PFSK-1 (cell line): ENCODE data around the gene TXLNG.

Experiments used
- POLR2AphosphoS5 ChIP-seq: IDR thresholded peaks from 2 replicates; pipeline ENCODE4 v1.6.1; 2012; ENCODE audit warnings: low read depth, mild to moderate bottlenecking, control low read depth, low read length, moderate library complexity
- SIN3A ChIP-seq: IDR thresholded peaks from 2 replicates; pipeline ENCODE4 v1.6.1; 2012; ENCODE audit warnings: mild to moderate bottlenecking, low read length, moderate library complexity, borderline replicate concordance; ENCODE audit not compliant: insufficient read depth
- TAF1 ChIP-seq: IDR thresholded peaks from 2 replicates; pipeline ENCODE4 v1.6.1; 2012; ENCODE audit warnings: low read length, control low read depth, borderline replicate concordance; ENCODE audit not compliant: insufficient read depth
- TF ChIP-seq, protein P1 (sequence below), 2 experiments: IDR thresholded peaks; 2 replicates each; pipeline versions ENCODE4 v1.6.1 to v1.8.0; 2011 to 2012; ENCODE audit warnings: low read depth in 2 of 2, low read length in 2 of 2, control low read depth in 1 of 2, inconsistent platforms in 1 of 2, mild to moderate bottlenecking in 1 of 2, moderate library complexity in 1 of 2; ENCODE audit not compliant: insufficient read depth in 1 of 2

DNA sequence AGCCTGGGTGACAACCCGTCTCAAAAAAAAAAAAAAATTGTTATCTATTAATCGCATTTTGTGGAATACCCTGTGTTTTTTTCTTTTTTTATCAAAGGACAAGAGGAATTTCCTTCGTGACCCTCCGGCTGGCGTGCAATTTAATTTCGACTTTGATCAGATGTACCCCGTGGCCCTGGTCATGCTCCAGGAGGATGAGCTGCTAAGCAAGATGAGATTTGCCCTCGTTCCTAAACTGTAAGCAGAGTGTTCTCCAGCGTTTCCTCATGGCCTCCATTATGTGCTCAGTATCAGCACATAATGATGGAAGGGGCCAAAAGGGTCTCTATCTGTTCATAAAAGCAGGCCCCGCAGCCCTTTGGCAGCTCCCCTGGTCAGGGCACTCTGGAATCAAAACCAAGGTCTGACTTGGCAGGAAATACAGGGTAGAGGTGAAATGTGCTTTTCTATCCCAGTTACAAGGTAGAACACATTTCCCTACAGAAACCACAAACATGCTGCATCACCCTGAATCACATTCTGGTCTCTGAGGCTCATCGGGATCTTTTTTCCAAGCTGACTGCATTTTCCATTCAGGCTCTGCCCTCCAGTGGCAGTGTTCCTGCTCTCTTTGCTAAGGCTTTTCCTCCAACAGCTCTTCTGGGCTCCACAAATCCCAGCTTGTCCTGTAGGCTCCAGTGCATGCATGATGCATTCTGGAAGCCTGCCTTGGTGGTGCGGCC, 42.5 kb upstream of the TXLNG start:
- TF ChIP-seq TAF1: no peak
- TF ChIP-seq, protein P1, sequence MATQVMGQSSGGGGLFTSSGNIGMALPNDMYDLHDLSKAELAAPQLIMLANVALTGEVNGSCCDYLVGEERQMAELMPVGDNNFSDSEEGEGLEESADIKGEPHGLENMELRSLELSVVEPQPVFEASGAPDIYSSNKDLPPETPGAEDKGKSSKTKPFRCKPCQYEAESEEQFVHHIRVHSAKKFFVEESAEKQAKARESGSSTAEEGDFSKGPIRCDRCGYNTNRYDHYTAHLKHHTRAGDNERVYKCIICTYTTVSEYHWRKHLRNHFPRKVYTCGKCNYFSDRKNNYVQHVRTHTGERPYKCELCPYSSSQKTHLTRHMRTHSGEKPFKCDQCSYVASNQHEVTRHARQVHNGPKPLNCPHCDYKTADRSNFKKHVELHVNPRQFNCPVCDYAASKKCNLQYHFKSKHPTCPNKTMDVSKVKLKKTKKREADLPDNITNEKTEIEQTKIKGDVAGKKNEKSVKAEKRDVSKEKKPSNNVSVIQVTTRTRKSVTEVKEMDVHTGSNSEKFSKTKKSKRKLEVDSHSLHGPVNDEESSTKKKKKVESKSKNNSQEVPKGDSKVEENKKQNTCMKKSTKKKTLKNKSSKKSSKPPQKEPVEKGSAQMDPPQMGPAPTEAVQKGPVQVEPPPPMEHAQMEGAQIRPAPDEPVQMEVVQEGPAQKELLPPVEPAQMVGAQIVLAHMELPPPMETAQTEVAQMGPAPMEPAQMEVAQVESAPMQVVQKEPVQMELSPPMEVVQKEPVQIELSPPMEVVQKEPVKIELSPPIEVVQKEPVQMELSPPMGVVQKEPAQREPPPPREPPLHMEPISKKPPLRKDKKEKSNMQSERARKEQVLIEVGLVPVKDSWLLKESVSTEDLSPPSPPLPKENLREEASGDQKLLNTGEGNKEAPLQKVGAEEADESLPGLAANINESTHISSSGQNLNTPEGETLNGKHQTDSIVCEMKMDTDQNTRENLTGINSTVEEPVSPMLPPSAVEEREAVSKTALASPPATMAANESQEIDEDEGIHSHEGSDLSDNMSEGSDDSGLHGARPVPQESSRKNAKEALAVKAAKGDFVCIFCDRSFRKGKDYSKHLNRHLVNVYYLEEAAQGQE (IDR thresholded peaks at IDR 0.05; ENCODE audit: insufficient read depth in 1 of 2, low read depth in 2 of 2, low read length in 2 of 2): no peak
- no peak for TF ChIP-seq POLR2AphosphoS5
- TF ChIP-seq SIN3A: no peak
